ENCODE results near the gene ZNF41. TPM values are rescaled to one million over a fixed set of nuclear protein-coding genes. Genes with fewer than 3 reads are reported as not detected.

Gene ZNF41
- total and polyA plus RNA-seq, 2 experiments from 2014 or later = 2.0 to 6.3 TPM

- H3K79me2 ChIP-seq (replicated peaks; ENCODE audit: insufficient read depth) = no peaks in the 10 kb centered on the region
- no peaks in the 10 kb centered on the region for H3K36me3 ChIP-seq (ENCODE audit: insufficient read depth)
- H3K27me3 Mint-ChIP-seq (ENCODE audit: insufficient read depth, low read depth, poor library complexity) = peaks cover 4% of the 10 kb centered on the region
- DNase-seq (ENCODE audit: low spot score) (no peak), ATAC-seq (no peak)
- no peak for TF ChIP-seq ZNF462 (CRISPR knock-in tag; IDR thresholded peaks at IDR 0.05)
- TF ChIP-seq CREB1 (CRISPR knock-in tag; IDR thresholded peaks at IDR 0.05; ENCODE audit: low read depth) = no peak
- TF ChIP-seq JUNB (IDR thresholded peaks at IDR 0.05; ENCODE audit: unreplicated experiment) = no peak
- no peak for TF ChIP-seq ZNF114 (CRISPR knock-in tag; IDR thresholded peaks at IDR 0.05)
- TF ChIP-seq REST (IDR thresholded peaks at IDR 0.05; ENCODE audit: unreplicated experiment) = no peak
- no peak for TF ChIP-seq ETS1 (IDR thresholded peaks at IDR 0.05)
- TF ChIP-seq POLR2AphosphoS5 (IDR thresholded peaks at IDR 0.05; ENCODE audit: low read depth) = no peak
- TF ChIP-seq CTCF (conservative IDR thresholded peaks at IDR 0.05; ENCODE audit: low read depth in 2 of 2) = no peak
- H3K4me3 ChIP-seq = no peak overlapping the region
- no peak overlapping the region for H2AFZ ChIP-seq
- H3F3A ChIP-seq (replicated peaks; ENCODE audit: low read depth) = no peaks in the 10 kb centered on the region
- H3K4me1 ChIP-seq (ENCODE audit: insufficient read depth) = no peaks in the 10 kb centered on the region
- H3K27me3 ChIP-seq (ENCODE audit: insufficient read depth) = no peaks in the 10 kb centered on the region
- no peaks in the 10 kb centered on the region for H3K9me2 ChIP-seq (ENCODE audit: insufficient read depth)
- no peaks in the 10 kb centered on the region for H3K4me1 Mint-ChIP-seq
- H3K9me3 Mint-ChIP-seq = peaks cover 19% of the 10 kb centered on the region
- H3K27ac ChIP-seq (ENCODE audit: low read depth) = no peak overlapping the region
- H4K20me1 ChIP-seq (replicated peaks; ENCODE audit: insufficient read depth) = no peaks in the 10 kb centered on the region
- H3K27ac Mint-ChIP-seq = no peak overlapping the region
- no peak overlapping the region for H3K4me3 Mint-ChIP-seq
- H3K4me2 ChIP-seq = no peak overlapping the region
- H3K36me3 Mint-ChIP-seq (ENCODE audit: low read depth) = peaks cover 3% of the 10 kb centered on the region; the same call in 1 of the 3 replicates
These were observed 62.1 kb downstream of the ZNF41 start for GRCh38 chrX:47420962-47421361.

Data from GM23338 (cell line).